Activated naive CD4-positive, alpha-beta T cell treated with anti-CD3 and anti-CD28 coated beads, Interleukin-2, amount 10 ng/mL, durations not matched to agents 7 days and 5 days (primary cell): Measurements from ENCODE around the gene PCDH9.

ENCODE experiments used
- CTCF ChIA-PET: fragments of 350-600 bp; sonication (Branson Sonifier 250); formaldehyde crosslinking; loops from one replicate; lab custom pipeline; 2021; ENCODE audit warnings: antibody characterized with exemption; lab: Charles Lee
- DNase-seq: peaks from one replicate; pipeline ENCODE4 v3.0.0-alpha.2; 2020
- H3K27ac Mint-ChIP-seq: one replicate; pipeline ENCODE4 v1.8.0; 2021; ENCODE audit warnings: mild to moderate bottlenecking, moderate library complexity, mixed read lengths
- H3K27me3 Mint-ChIP-seq: one replicate; pipeline ENCODE4 v1.8.0; 2021; ENCODE audit warnings: mild to moderate bottlenecking, mixed read lengths
- H3K36me3 Mint-ChIP-seq: one replicate; pipeline ENCODE4 v1.8.0; 2021; ENCODE audit warnings: mixed read lengths
- H3K4me1 Mint-ChIP-seq: one replicate; pipeline ENCODE4 v1.8.0; 2021; ENCODE audit warnings: mixed read lengths
- H3K4me3 Mint-ChIP-seq: one replicate; pipeline ENCODE4 v1.8.0; 2021; ENCODE audit warnings: mild to moderate bottlenecking, moderate library complexity, mixed read lengths
- H3K9me3 Mint-ChIP-seq: one replicate; pipeline ENCODE4 v1.8.0; 2021; ENCODE audit warnings: mixed read lengths

Gene PCDH9

GRCh38 chr13:67052550-67053490 is 177.3 kb downstream of the PCDH9 start:
- Mint-ChIP-seq H3K9me3 (no peaks in the 10 kb centered on the region), H3K27ac (no peak overlapping the region), H3K4me1 (no peaks in the 10 kb centered on the region), H3K36me3 (no peaks in the 10 kb centered on the region), H3K4me3 (no peak overlapping the region), H3K27me3 (no peaks in the 10 kb centered on the region)
- DNase-seq = no peak
- CTCF ChIA-PET = no interaction called here

- Mint-ChIP-seq H3K27me3 (no peaks in the 10 kb centered on the region), H3K4me3 (no peak overlapping the region), H3K36me3 (no peaks in the 10 kb centered on the region), H3K4me1 (no peaks in the 10 kb centered on the region), H3K9me3 (no peaks in the 10 kb centered on the region), H3K27ac (no peak overlapping the region)
- CTCF ChIA-PET = no interaction called here
- no peak for DNase-seq
Measured at GRCh38 chr13:67049744-67050143, 180.4 kb downstream of the PCDH9 start.

GRCh38 chr13:67048821-67049150 is 181.3 kb downstream of the PCDH9 start:
- CTCF ChIA-PET = no interaction called here
- Mint-ChIP-seq H3K27me3 (no peaks in the 10 kb centered on the region), H3K27ac (no peak overlapping the region), H3K9me3 (no peaks in the 10 kb centered on the region), H3K36me3 (no peaks in the 10 kb centered on the region), H3K4me3 (no peak overlapping the region), H3K4me1 (no peaks in the 10 kb centered on the region)
- DNase-seq = no peak

GRCh38 chr13:67048084-67048820 is 181.9 kb downstream of the PCDH9 start:
- no peaks in the 10 kb centered on the region for H3K9me3 Mint-ChIP-seq
- no peak for DNase-seq
- H3K36me3 Mint-ChIP-seq = no peaks in the 10 kb centered on the region
- H3K27me3 Mint-ChIP-seq = no peaks in the 10 kb centered on the region
- H3K27ac Mint-ChIP-seq = no peak overlapping the region
- CTCF ChIA-PET = no interaction called here
- H3K4me3 Mint-ChIP-seq = no peak overlapping the region
- H3K4me1 Mint-ChIP-seq = no peaks in the 10 kb centered on the region

- Mint-ChIP-seq H3K4me1 (no peaks in the 10 kb centered on the region), H3K4me3 (no peak overlapping the region), H3K36me3 (no peaks in the 10 kb centered on the region), H3K27me3 (no peaks in the 10 kb centered on the region), H3K27ac (no peak overlapping the region), H3K9me3 (no peaks in the 10 kb centered on the region)
- CTCF ChIA-PET = no interaction called here
- no peak for DNase-seq
Measured at GRCh38 chr13:67045357-67045756, 184.8 kb downstream of the PCDH9 start.

GRCh38 chr13:67043901-67044300 is 186.2 kb downstream of the PCDH9 start:
- H3K27me3 Mint-ChIP-seq = no peaks in the 10 kb centered on the region
- H3K9me3 Mint-ChIP-seq = no peaks in the 10 kb centered on the region
- no peak overlapping the region for H3K27ac Mint-ChIP-seq
- no peak for DNase-seq
- no peak overlapping the region for H3K4me3 Mint-ChIP-seq
- CTCF ChIA-PET = no interaction called here
- no peaks in the 10 kb centered on the region for H3K36me3 Mint-ChIP-seq
- no peaks in the 10 kb centered on the region for H3K4me1 Mint-ChIP-seq

- no peaks in the 10 kb centered on the region for H3K36me3 Mint-ChIP-seq
- DNase-seq = no peak
- no peaks in the 10 kb centered on the region for H3K9me3 Mint-ChIP-seq
- no peak overlapping the region for H3K27ac Mint-ChIP-seq
- no peaks in the 10 kb centered on the region for H3K4me1 Mint-ChIP-seq
- H3K27me3 Mint-ChIP-seq = no peaks in the 10 kb centered on the region
- CTCF ChIA-PET = no interaction called here
- no peak overlapping the region for H3K4me3 Mint-ChIP-seq
Measured at GRCh38 chr13:67042556-67042955, 187.6 kb downstream of the PCDH9 start.

- H3K4me3 Mint-ChIP-seq = no peak overlapping the region
- no peaks in the 10 kb centered on the region for H3K9me3 Mint-ChIP-seq
- no peaks in the 10 kb centered on the region for H3K4me1 Mint-ChIP-seq
- H3K27ac Mint-ChIP-seq = no peak overlapping the region
- no peaks in the 10 kb centered on the region for H3K27me3 Mint-ChIP-seq
- H3K36me3 Mint-ChIP-seq = no peaks in the 10 kb centered on the region
- CTCF ChIA-PET = no interaction called here
- no peak for DNase-seq
Measured at GRCh38 chr13:67036699-67037457, 193.3 kb downstream of the PCDH9 start.

GRCh38 chr13:67033170-67033569 is 197.0 kb downstream of the PCDH9 start:
- no peaks in the 10 kb centered on the region for H3K36me3 Mint-ChIP-seq
- no peaks in the 10 kb centered on the region for H3K27me3 Mint-ChIP-seq
- DNase-seq = no peak
- H3K27ac Mint-ChIP-seq = no peak overlapping the region
- no peak overlapping the region for H3K4me3 Mint-ChIP-seq
- H3K9me3 Mint-ChIP-seq = no peaks in the 10 kb centered on the region
- CTCF ChIA-PET = no interaction called here
- no peaks in the 10 kb centered on the region for H3K4me1 Mint-ChIP-seq

GRCh38 chr13:67023130-67023876 is 206.8 kb downstream of the PCDH9 start:
- no peaks in the 10 kb centered on the region for H3K27me3 Mint-ChIP-seq
- H3K9me3 Mint-ChIP-seq = no peaks in the 10 kb centered on the region
- no peak overlapping the region for H3K4me3 Mint-ChIP-seq
- CTCF ChIA-PET = no interaction called here
- DNase-seq = no peak
- no peaks in the 10 kb centered on the region for H3K36me3 Mint-ChIP-seq
- H3K4me1 Mint-ChIP-seq = no peaks in the 10 kb centered on the region
- no peak overlapping the region for H3K27ac Mint-ChIP-seq

- H3K4me1 Mint-ChIP-seq = no peaks in the 10 kb centered on the region
- H3K4me3 Mint-ChIP-seq = no peak overlapping the region
- no peaks in the 10 kb centered on the region for H3K27me3 Mint-ChIP-seq
- no peak for DNase-seq
- no peaks in the 10 kb centered on the region for H3K9me3 Mint-ChIP-seq
- no peak overlapping the region for H3K27ac Mint-ChIP-seq
- no peaks in the 10 kb centered on the region for H3K36me3 Mint-ChIP-seq
- CTCF ChIA-PET = no interaction called here
Measured at GRCh38 chr13:67018775-67019174, 211.4 kb downstream of the PCDH9 start.

GRCh38 chr13:67017276-67017675 is 212.9 kb downstream of the PCDH9 start:
- CTCF ChIA-PET = no interaction called here
- no peak for DNase-seq
- Mint-ChIP-seq H3K36me3 (no peaks in the 10 kb centered on the region), H3K27me3 (no peaks in the 10 kb centered on the region), H3K27ac (no peak overlapping the region), H3K9me3 (no peaks in the 10 kb centered on the region), H3K4me3 (no peak overlapping the region), H3K4me1 (no peaks in the 10 kb centered on the region)

- H3K27ac Mint-ChIP-seq = no peak overlapping the region
- H3K9me3 Mint-ChIP-seq = no peaks in the 10 kb centered on the region
- no peaks in the 10 kb centered on the region for H3K4me1 Mint-ChIP-seq
- no peaks in the 10 kb centered on the region for H3K36me3 Mint-ChIP-seq
- DNase-seq = no peak
- H3K27me3 Mint-ChIP-seq = no peaks in the 10 kb centered on the region
- no peak overlapping the region for H3K4me3 Mint-ChIP-seq
- CTCF ChIA-PET = no interaction called here
Measured at GRCh38 chr13:67015976-67016600, 214.0 kb downstream of the PCDH9 start.

GRCh38 chr13:67014399-67014798 is 215.7 kb downstream of the PCDH9 start:
- Mint-ChIP-seq H3K4me1 (no peaks in the 10 kb centered on the region), H3K27ac (no peak overlapping the region), H3K9me3 (no peaks in the 10 kb centered on the region), H3K36me3 (no peaks in the 10 kb centered on the region), H3K4me3 (no peak overlapping the region), H3K27me3 (no peaks in the 10 kb centered on the region)
- DNase-seq = no peak
- CTCF ChIA-PET = no interaction called here
